Spleen (tissue), 7 donors: ENCODE results near the gene ZNF462.

Source experiments
- CTCF ChIP-seq, 11 experiments: fragments of 200-600 bp in 7 of 11; fragments of 450-650 bp in 4 of 11; sonication (generic) in 4 of 11; IDR thresholded peaks in 8 of 11; conservative IDR thresholded peaks in 3 of 11; 1 replicate in 7 of 11; 2 replicates in 4 of 11; pipeline versions ENCODE4 v1.4.0 to v1.8.0; 2016 to 2021; ENCODE audit warnings: antibody characterized with exemption in 11 of 11, inconsistent platforms in 4 of 11, mild to moderate bottlenecking in 1 of 11
- POLR2A ChIP-seq, 3 donors: fragments of 450-650 bp; IDR thresholded peaks; one replicate each; pipeline ENCODE4 v1.5.1; 2017; ENCODE audit warnings: antibody characterized with exemption in 3 of 3, mild to moderate bottlenecking in 1 of 3
- POLR2AphosphoS5 ChIP-seq, 3 donors: sonication (generic); formaldehyde crosslinking; IDR thresholded peaks; one replicate each; pipeline ENCODE4 v1.5.1; 2017; ENCODE audit warnings: antibody characterized with exemption in 3 of 3
- donor health status: DM: no; HTN: no; CAD: no; lungs with moderate emphysema.
- donor health status: DM: no; HTN: no; CAD: no.
- donor health status: DM: no; HTN: no; CAD: no.

- TF ChIP-seq CTCF (IDR thresholded peaks at IDR 0.05 in 8 of 11, conservative IDR thresholded peaks at IDR 0.05 in 3 of 11), result no peak
- no peak for TF ChIP-seq POLR2AphosphoS5 (IDR thresholded peaks at IDR 0.05)
- no peak for TF ChIP-seq POLR2A (IDR thresholded peaks at IDR 0.05)
These were observed 131.5 kb downstream of the ZNF462 start for GRCh38 chr9:106994463-106994862.
